Stimulated activated CD4-positive, alpha-beta T cell treated with anti-CD3 and anti-CD28 coated beads, Interleukin-12 subunit alpha, Interleukin-12 subunit beta, amount 100 ng/mL, for 4 hours (primary cell): ENCODE measurements around the gene SPG21.
A peak's percentile ranks its signal among the peaks of the same experiment; 100 is the strongest.
"Not testable (repeated sequence)": the region's sequence is repeated elsewhere in the genome, so short reads cannot be mapped to it uniquely, and the experiment has no call there.

Experiments used
- DNase-seq: peaks from one replicate; pipeline ENCODE4 v3.0.0-alpha.2; 2020

The SPG21 gene

GRCh38 chr15:64989416-64990167 lies at the start of gene SPG21:
Gene SPG21 (minus strand): TSS chr15:64989914. CDS start chr15:64983569, 6,345 bp downstream.
- peak; percentile 91 for DNase-seq

DNA sequence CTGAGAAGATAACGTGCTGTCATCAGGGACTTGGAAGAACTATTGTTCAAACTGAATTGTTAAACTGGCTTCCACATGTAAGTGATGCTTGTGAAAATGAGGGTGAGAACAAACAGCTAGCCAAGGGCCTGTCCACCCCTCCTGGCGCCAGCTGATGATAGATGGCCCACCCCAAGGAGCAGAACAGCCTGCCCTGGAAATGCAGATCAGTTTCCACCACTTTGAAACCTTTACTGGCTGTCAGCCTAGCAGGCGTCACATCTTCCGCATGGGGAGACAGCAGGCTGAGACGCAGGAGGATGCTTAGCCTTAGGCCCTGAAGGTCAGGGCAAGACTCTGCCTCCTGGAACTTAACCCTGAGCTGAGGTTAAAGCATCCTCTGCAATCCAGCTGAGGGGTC lies 49.1 kb upstream of the SPG21 start:
- no peak for DNase-seq

GRCh38 chr15:65038428-65038827 lies 48.7 kb upstream of the SPG21 start:
- DNase-seq, result no peak

GRCh38 chr15:65037309-65037708 lies 47.6 kb upstream of the SPG21 start:
- no peak for DNase-seq

DNA sequence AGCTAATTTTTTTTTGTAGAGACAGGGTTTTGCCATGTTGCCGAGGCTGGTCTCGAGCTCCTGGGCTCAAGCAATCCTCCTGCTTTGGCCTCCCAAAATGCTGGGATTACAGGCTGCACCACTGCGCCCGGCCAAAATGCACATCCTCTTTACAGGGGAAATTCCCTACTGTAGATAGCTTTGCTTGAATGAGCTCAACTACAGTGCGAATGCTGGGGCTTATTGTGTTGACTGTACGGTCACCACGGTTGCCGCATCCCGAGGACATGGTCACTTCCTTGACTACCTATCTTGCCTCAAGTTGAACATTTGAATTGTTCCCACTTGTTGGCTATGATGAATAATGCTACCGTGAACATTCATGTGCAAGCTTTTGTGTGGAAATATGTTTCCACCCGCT lies 45.0 kb upstream of the SPG21 start:
- DNase-seq, result no peak

DNA sequence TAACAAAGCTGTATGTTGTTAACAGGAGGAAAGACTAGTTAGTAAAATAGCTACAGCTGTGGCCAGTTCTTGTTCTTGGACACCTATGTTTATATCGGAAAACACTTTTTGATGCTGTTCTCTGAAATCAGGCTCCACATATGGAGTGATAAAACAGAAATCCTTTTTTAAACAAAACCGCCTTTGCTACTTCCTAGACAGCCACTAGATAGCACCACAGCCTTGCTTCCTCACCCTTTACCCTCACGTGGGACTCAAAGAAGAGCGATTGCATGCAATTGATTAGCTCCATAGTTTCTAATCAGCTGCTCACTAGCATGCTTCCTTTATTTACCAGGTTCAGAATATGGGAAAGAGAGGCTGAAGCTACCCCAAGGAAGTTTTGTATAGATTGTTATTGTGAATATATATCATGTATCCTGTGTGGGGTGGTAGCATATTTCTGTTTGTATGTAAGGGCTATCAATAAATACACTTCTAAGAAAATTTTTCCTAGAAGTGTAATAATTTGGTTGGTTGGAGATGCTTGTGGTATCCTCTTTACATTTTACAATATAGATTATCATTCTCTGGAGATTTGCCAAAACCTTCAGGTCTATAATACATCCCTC lies 44.0 kb upstream of the SPG21 start:
- DNase-seq, result no peak

- peak; percentile 16 for DNase-seq
Measured at GRCh38 chr15:65032801-65033537, 43.3 kb upstream of the SPG21 start.

DNA sequence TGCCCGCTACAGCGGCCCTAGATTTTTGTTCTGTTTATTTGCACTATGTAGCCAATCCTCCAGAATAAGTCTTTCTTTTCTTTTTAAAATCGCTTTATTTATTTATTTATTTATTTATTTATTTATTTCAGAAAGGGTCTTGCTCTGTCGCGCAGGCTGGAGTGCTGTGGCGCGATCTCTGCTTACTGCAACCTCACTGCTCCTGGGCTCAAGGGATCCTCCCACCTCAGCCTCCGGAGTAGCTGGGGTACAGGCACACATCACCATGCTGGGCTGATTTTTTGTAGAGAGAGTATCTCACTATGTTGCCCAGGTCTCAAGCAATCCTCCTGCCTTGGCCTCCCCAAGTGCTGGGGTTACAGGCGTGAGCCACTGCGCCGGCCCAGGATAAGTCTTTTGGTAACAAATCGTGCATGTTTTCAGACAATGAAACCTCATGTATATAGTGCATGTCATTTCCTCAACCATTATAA lies 40.1 kb upstream of the SPG21 start:
- no peak for DNase-seq

DNA sequence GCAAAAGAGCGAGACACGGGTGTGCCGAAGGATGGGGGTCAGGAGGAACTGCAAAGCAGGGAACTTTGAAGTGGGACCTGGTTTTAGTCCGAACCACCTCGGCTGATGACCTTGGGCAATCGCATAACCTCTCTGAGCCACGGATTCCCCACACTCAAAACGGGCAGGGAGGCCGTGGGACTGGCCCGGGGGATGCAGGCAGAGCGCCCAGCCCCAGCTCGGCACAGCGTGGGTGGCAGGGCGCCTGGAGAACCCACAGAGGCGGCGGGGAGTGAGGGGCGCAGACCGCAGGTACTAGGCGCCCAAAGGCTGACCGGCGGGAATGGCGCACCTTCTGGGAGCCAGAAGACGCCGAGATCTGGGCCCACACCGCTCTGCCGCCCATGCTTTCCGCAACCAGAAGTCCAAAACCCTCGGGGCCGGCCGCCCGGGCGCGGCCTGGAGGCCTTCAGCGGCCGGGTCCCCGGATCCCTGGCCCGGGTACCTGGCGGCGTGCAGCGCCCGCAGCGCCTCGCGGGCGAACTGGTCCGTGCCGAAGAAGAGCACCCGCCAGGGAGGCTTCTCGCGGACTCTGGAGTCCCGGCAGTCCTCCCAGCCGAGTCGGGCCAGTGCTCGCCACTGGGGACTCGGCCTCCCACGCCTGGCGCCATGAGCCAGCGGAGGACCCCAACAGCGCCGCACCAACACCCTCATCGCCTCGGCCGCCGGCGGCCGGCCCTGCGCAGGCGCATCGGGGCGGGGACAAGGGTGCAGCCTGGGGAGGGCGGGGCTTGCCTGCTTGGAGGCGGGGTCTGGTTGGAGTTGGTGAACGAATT lies 39.4 kb upstream of the SPG21 start, which contains the start of gene MTFMT:
TSS of gene MTFMT (minus strand) at position 719 of the 815 bp plus-strand sequence. CDS start at position 693, 26 bp downstream.
- peak; percentile 97 for DNase-seq

DNA sequence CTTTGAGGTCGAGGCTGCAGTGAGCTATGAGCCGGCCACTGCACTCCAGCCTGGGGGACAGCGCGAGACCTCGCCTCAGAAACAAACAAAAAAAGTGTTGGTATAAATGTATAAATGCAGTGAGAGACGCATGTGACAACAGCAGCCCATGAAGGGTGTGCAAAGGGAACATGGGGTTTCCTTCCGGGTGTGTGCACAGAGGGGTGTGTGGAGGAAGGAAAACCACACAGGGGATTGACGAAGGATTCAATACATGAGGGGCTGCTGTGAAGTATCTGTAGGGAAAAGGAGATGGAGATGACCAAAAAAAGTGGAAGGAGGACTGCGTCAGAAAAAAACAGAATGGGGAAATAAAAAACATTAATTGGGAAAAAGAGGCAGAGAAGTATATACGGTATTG lies 38.6 kb upstream of the SPG21 start:
- DNase-seq, result no peak

GRCh38 chr15:65027593-65027992 lies 37.9 kb upstream of the SPG21 start:
- no peak for DNase-seq

- DNase-seq, result no peak
Measured at GRCh38 chr15:65026756-65027155, 37.0 kb upstream of the SPG21 start.

- DNase-seq, result no peak
Measured at GRCh38 chr15:65021488-65021887, 31.8 kb upstream of the SPG21 start.

DNA sequence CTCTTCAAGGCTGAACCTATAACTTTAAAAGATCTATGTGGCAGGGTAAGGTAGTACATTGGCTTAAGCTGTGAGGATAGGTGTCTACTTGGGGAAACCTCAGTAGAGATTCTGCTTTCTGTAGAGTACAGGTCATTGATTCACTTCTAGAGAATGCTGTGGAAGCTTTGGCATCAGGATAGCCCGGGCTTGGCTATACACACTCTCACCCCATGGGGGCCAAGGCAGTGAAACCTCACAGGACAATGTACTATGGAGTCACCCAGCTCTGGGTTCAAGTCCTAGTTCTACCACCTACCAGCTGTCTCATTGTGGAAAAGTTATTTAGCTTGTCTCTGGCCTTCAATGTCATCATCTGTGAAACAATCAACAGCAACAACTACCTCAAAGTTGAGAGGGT lies 30.7 kb upstream of the SPG21 start:
- no peak for DNase-seq

DNA sequence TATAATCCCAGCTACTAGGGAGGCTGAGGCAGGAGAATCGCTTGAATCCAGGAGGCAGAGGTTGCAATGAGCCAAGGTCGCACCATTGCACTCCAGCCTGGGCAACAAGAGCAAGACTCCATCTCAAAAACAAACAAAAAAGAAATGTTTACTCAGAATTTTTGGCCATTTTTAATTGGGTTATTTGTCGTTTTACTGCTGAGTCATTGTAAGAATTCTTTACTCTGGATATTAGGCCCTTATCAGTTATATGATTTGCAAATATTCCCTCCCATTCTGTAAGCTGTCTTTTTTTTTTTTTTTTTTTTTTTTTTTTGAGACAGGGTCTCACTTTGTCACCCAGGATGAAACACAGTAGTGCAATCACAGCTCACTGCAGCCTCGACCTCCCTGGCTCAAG lies 21.5 kb upstream of the SPG21 start:
- DNase-seq, result not testable (repeated sequence)

DNA sequence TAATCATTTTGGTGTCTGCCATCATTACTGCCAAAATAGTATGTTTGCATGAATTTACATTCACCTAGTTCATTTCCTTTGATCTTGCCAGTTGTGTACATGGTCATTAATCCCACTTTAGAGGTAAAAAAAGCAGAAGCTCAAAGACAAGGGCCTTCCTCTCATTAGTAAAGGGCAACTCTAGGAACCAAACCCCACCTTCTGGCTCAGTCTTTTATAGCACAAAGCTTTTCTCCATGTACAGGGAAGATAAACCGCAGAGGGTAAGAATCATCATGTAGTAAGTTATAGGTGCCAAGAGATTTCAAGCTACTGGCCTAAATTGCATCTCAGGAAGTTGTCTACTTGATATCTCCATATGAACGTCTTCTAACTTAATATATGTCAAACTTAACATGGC lies 19.3 kb upstream of the SPG21 start:
- DNase-seq, result no peak

DNA sequence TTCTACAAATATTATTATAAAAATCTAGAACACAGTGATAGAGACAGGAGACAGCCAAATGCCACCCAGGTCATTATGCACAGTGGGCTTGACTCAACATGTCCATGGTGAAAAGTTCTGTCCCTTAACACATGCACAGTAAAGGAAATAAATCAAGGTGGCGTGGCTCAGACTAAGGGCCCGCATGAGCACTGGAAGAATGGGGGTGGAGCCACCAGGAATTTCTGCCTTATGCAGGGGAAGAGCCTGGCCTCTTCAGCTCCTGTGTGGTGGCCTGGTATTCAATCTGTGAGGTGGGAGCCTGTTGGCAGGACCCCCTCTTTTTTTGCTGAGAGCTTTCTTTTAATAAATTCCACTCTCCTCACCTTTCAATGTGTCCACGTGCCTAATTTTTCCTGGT lies 17.2 kb upstream of the SPG21 start:
- DNase-seq, result no peak

- DNase-seq, result no peak
Measured at GRCh38 chr15:65004993-65005392, 15.3 kb upstream of the SPG21 start.

DNA sequence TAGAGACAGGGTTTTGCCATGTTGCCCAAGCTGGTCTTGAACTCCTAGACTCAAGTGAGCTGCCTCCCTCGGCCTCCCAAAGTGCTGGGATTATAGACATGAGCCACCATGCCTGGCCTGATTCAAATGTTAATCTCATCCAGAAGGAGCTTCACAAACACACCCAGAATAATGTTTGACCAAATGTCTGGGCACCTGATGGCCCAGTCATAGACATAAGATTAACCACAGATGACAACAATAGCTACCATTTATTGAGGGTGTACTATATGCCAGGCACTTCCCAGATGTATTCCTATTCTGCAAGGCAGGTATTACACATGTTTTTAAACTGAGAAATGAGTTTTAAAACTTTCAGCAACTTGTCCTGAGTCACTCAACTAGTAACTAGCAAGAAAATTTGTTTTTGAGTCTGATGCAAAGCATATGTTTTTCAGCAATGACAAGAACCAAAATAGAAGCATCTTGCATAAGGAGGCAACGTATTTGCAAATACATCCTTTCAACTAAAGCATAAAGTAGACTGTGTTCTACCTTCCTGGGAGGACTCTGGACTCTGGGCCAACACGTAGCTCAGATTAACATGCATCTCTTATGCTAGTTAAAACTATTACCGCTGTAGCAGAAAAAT lies 8.1 kb upstream of the SPG21 start:
- no peak for DNase-seq

GRCh38 chr15:64997066-64997465 lies 7.4 kb upstream of the SPG21 start:
- DNase-seq, result no peak

DNA sequence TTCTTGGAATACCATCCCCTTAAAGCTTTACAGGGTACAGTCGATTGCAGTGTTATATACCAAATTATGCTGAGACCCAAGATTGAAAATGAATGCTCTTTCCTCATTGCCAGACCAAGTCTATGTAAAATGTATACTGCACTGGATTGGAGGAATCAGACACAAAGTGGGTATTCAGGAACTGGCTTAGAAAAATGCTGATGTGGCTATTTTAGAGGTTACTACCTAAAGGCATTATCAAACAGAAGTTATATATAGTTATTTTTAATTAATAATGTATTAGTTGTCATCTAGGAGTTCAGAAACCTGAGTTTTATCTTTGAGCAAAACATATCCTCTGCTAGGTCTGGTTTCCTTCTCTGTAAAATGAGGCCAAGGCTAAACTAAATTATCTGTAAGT lies 3.6 kb upstream of the SPG21 start:
- no peak for DNase-seq

- DNase-seq, result no peak
Measured at GRCh38 chr15:64991536-64992135, 1.9 kb upstream of the SPG21 start.
